Neural progenitor cell (in vitro differentiated cells): ENCODE data around the gene SLC25A42. TPM values are rescaled to one million over a fixed set of nuclear protein-coding genes. Genes with fewer than 3 reads are reported as not detected.
A peak's percentile ranks its signal among the peaks of the same experiment; 100 is the strongest.

Source experiments
- DNase-seq: peaks from one replicate; pipeline ENCODE4 v3.0.0-alpha.2; 2016; ENCODE audit warnings: low spot score
- H2AFZ ChIP-seq: fragments of 200-600 bp; sonication (generic); replicated peaks from 2 replicates; pipeline ENCODE4 v1.6.1; 2016; ENCODE audit warnings: antibody characterized with exemption
- H3F3A ChIP-seq: fragments of 200-600 bp; sonication (generic); 2 replicates; pipeline ENCODE4 v1.6.1; 2016; ENCODE audit warnings: antibody characterized with exemption, low read depth
- H3K27ac ChIP-seq: fragments of 200-600 bp; sonication (generic); 2 replicates; pipeline ENCODE4 v1.5.1; 2016; ENCODE audit warnings: mild to moderate bottlenecking
- H3K27me3 ChIP-seq: fragments of 200-600 bp; sonication (generic); 2 replicates; pipeline ENCODE4 v1.6.1; 2016; ENCODE audit warnings: mild to moderate bottlenecking, moderate library complexity
- H3K36me3 ChIP-seq: fragments of 200-600 bp; sonication (generic); 2 replicates; pipeline ENCODE4 v1.5.1; 2016
- H3K4me1 ChIP-seq: fragments of 200-600 bp; sonication (generic); 2 replicates; pipeline ENCODE4 v1.6.1; 2016; ENCODE audit warnings: mixed run types
- H3K4me2 ChIP-seq: fragments of 200-600 bp; sonication (generic); 2 replicates; pipeline ENCODE4 v1.6.1; 2016
- H3K4me3 ChIP-seq: fragments of 200-600 bp; sonication (generic); 2 replicates; pipeline ENCODE4 v1.5.1; 2016
- H3K79me2 ChIP-seq: fragments of 200-600 bp; sonication (generic); 2 replicates; pipeline ENCODE4 v1.6.1; 2016; ENCODE audit warnings: low read depth
- H3K9ac ChIP-seq: fragments of 200-600 bp; sonication (generic); 2 replicates; pipeline ENCODE4 v1.6.1; 2016
- H3K9me3 ChIP-seq: fragments of 200-600 bp; sonication (generic); 2 replicates; pipeline ENCODE4 v1.5.1; 2016; ENCODE audit warnings: low read depth
- H4K20me1 ChIP-seq: fragments of 200-600 bp; sonication (generic); 2 replicates; pipeline ENCODE4 v1.6.1; 2016; ENCODE audit warnings: low read depth
- H3K27ac Mint-ChIP-seq: 3 replicates; pipeline ENCODE4 v1.8.0; 2021; ENCODE audit warnings: mixed read lengths
- H3K27me3 Mint-ChIP-seq: 2 replicates; pipeline ENCODE4 v1.8.0; 2022; ENCODE audit warnings: low read depth, mild to moderate bottlenecking, inconsistent platforms, moderate library complexity, mixed read lengths; ENCODE audit not compliant: insufficient read depth
- H3K36me3 Mint-ChIP-seq: 3 replicates; pipeline ENCODE4 v1.8.0; 2021; ENCODE audit warnings: mixed read lengths
- H3K4me1 Mint-ChIP-seq: 3 replicates; pipeline ENCODE4 v1.8.0; 2021; ENCODE audit warnings: mixed read lengths
- H3K4me3 Mint-ChIP-seq: 3 replicates; pipeline ENCODE4 v1.8.0; 2021; ENCODE audit warnings: mild to moderate bottlenecking, moderate library complexity, mixed read lengths
- H3K9me3 Mint-ChIP-seq: 3 replicates; pipeline ENCODE4 v1.8.0; 2020; ENCODE audit warnings: mixed read lengths
- CTCF ChIP-seq: fragments of 200-600 bp; sonication (generic); IDR thresholded peaks from 2 replicates; pipeline ENCODE4 v1.5.1; 2017; ENCODE audit warnings: antibody characterized with exemption, mild to moderate bottlenecking
- EZH2 ChIP-seq: fragments of 200-600 bp; sonication (generic); IDR thresholded peaks from 2 replicates; pipeline ENCODE4 v1.6.1; 2017; ENCODE audit warnings: antibody characterized with exemption, mild to moderate bottlenecking, moderate library complexity
- EZH2phosphoT487 ChIP-seq: fragments of 200-600 bp; sonication (generic); IDR thresholded peaks from 2 replicates; pipeline ENCODE4 v1.6.1; 2017; ENCODE audit warnings: antibody characterized with exemption
- total RNA-seq: library from RNA; depleted of rRNA; stranded (reverse); fragments of >200 nt; gene quantifications from 2 replicates; pipeline ENCODE4 v1.2.3, GENCODE V29; 2015; ENCODE audit warnings: low replicate concordance

Gene SLC25A42
- total RNA-seq, 1 donor from 2014 or later: 4.0 TPM

GRCh38 chr19:19052921-19053320, 10.9 kb upstream of the SLC25A42 start:
- Histone ChIP-seq H3K9ac (no peak overlapping the region), H3F3A (no peaks in the 10 kb centered on the region), H3K36me3 (no peaks in the 10 kb centered on the region), H3K4me3 (no peak overlapping the region), H4K20me1 (no peaks in the 10 kb centered on the region), H3K4me1 (no peaks in the 10 kb centered on the region), H3K27ac (no peak overlapping the region), H3K4me2 (no peak overlapping the region), H3K79me2 (no peaks in the 10 kb centered on the region), H3K27me3 (no peaks in the 10 kb centered on the region), H3K9me3 (no peaks in the 10 kb centered on the region), H2AFZ (no peak overlapping the region)
- TF ChIP-seq CTCF: no peak
- TF ChIP-seq EZH2: no peak
- no peak for TF ChIP-seq EZH2phosphoT487
- no peaks in the 10 kb centered on the region for H3K9me3 Mint-ChIP-seq
- H3K4me3 Mint-ChIP-seq: no peak overlapping the region
- H3K4me1 Mint-ChIP-seq: no peaks in the 10 kb centered on the region
- no peak overlapping the region for H3K27ac Mint-ChIP-seq
- DNase-seq: no peak
- H3K27me3 Mint-ChIP-seq: peaks cover 3% of the 10 kb centered on the region
- peaks cover 5% of the 10 kb centered on the region for H3K36me3 Mint-ChIP-seq

- Histone ChIP-seq H3K4me2 (no peak overlapping the region), H2AFZ (no peak overlapping the region), H3K27ac (no peak overlapping the region), H3K4me3 (no peak overlapping the region), H3K27me3 (no peaks in the 10 kb centered on the region), H3F3A (no peaks in the 10 kb centered on the region), H3K4me1 (no peaks in the 10 kb centered on the region), H4K20me1 (no peaks in the 10 kb centered on the region), H3K36me3 (no peaks in the 10 kb centered on the region), H3K79me2 (no peaks in the 10 kb centered on the region), H3K9ac (no peak overlapping the region), H3K9me3 (no peaks in the 10 kb centered on the region)
- peak overlapping the region; percentile 35 for H3K4me3 Mint-ChIP-seq
- no peaks in the 10 kb centered on the region for H3K4me1 Mint-ChIP-seq
- DNase-seq: peak; percentile 91
- H3K9me3 Mint-ChIP-seq: no peaks in the 10 kb centered on the region
- peaks cover 7% of the 10 kb centered on the region for H3K36me3 Mint-ChIP-seq
- peaks cover 3% of the 10 kb centered on the region for H3K27me3 Mint-ChIP-seq
- no peak for TF ChIP-seq EZH2
- TF ChIP-seq CTCF: peak; percentile 91
- peak overlapping the region; percentile 53 for H3K27ac Mint-ChIP-seq
Measured at GRCh38 chr19:19053508-19054314, 10.1 kb upstream of the SLC25A42 start.

- Mint-ChIP-seq H3K9me3 (no peaks in the 10 kb centered on the region), H3K27me3 (peaks cover 4% of the 10 kb centered on the region), H3K4me1 (no peaks in the 10 kb centered on the region), H3K27ac (peak overlapping the region; percentile 53), H3K4me3 (peak overlapping the region; percentile 35), H3K36me3 (peaks cover 8% of the 10 kb centered on the region)
- Histone ChIP-seq H3K4me3 (no peak overlapping the region), H3K27ac (no peak overlapping the region), H3K9me3 (no peaks in the 10 kb centered on the region), H3K9ac (no peak overlapping the region), H3K4me1 (no peaks in the 10 kb centered on the region), H3K36me3 (no peaks in the 10 kb centered on the region), H3K4me2 (no peak overlapping the region), H3K27me3 (no peaks in the 10 kb centered on the region), H4K20me1 (no peaks in the 10 kb centered on the region), H2AFZ (no peak overlapping the region), H3F3A (no peaks in the 10 kb centered on the region), H3K79me2 (no peaks in the 10 kb centered on the region)
- no peak for DNase-seq
- TF ChIP-seq CTCF (no peak), EZH2phosphoT487 (no peak), EZH2 (no peak)
Measured at GRCh38 chr19:19054315-19054938, 9.4 kb upstream of the SLC25A42 start.
